Erythroblast (primary cell): Measurements from ENCODE around the gene LMAN2L.

Experiments
- GATA1 ChIP-seq: IDR thresholded peaks from 2 replicates; pipeline ENCODE4 v1.6.1; 2011; ENCODE audit warnings: low read depth, mild to moderate bottlenecking, control low read depth, low read length, moderate library complexity
- POLR2A ChIP-seq: IDR thresholded peaks from 2 replicates; pipeline ENCODE4 v1.6.1; 2011; ENCODE audit warnings: mild to moderate bottlenecking, low read length

DNA sequence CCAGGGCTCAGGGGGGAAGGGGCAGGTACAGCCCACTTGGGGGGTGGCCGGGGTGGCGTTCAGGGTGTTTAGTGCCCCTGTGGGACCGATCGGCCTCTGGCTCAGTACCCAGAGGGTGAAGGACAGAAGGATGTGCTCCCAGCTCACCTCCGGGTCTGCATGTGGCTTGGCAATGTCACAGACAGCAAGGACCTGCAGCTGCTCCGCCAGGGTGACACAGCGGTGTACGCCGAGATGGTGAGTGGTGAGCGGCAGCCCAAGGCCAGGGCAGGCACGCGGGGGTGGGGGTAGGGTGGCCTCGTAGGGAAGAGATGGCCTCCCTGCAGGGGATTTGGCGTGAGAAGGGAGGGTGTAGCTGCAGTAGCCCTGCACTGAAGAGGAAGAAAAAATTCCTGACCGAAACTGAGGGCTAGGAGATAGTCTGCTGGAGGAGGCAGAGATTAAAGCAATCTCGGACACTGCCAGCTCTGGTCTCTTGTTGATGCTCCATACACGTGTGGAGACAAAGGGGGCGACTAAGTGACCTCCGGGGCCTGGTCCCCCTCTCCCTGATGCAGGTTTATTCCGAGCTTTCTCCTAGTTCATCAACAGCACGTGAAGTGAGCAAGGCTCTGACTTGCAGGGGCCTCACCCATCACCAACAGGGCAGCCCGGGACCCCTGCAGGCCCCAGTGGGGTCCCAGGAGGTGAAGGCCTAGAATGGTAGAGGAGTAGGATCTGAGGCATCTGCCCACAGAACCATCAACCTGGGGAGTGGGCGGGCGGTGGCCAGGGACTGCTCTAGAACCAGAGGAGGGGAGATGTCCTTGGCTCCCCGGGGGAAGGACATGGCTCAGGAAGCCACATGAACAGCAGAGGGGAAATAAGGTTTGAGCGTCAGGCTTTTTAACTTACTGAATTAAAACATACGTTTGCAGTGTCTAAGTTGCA lies 51.9 kb downstream of the LMAN2L start:
- no peak for TF ChIP-seq POLR2A
- TF ChIP-seq GATA1, result no peak
